ENCODE data around the gene CDK6.

CDK6 gene

DNA sequence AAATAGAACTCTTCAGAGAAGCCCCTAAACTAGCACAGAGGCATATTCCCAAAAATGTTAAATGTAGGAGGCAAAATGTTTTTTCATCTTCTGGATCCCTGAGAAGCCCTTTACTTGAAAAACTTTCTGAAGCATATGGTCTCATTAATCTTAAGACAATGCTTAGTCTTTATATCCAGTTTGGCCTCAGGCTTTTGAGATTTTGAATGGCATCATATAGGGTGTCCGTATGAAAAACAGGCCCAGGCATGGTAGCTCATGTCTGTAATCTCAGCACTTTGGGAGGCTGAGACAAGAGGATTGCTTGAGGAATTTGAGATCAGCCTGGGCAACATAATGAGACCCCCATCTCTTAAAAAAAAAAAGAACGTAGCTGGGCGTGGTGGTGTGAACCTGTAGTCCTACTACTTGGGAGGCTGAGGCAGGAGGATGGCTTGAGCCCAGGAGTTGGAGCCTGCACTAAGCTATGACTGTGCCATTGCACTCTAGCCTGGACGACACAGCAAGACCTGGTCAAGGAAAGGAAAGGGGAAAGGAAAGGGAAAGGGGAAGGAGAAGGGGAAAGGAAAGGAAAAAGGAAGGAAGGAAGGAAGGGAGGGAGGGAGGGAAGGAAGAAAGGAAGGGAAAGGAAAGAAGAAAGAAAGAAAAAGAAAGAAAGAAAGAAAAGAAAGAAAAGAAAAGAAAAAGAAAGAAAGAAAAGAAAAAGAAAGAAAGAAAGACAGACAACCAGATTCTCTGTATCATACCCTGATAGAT is 119.4 kb downstream of the CDK6 start:
- no peak for DNase-seq (ENCODE audit: low read depth)
- TF ChIP-seq, protein P1, sequence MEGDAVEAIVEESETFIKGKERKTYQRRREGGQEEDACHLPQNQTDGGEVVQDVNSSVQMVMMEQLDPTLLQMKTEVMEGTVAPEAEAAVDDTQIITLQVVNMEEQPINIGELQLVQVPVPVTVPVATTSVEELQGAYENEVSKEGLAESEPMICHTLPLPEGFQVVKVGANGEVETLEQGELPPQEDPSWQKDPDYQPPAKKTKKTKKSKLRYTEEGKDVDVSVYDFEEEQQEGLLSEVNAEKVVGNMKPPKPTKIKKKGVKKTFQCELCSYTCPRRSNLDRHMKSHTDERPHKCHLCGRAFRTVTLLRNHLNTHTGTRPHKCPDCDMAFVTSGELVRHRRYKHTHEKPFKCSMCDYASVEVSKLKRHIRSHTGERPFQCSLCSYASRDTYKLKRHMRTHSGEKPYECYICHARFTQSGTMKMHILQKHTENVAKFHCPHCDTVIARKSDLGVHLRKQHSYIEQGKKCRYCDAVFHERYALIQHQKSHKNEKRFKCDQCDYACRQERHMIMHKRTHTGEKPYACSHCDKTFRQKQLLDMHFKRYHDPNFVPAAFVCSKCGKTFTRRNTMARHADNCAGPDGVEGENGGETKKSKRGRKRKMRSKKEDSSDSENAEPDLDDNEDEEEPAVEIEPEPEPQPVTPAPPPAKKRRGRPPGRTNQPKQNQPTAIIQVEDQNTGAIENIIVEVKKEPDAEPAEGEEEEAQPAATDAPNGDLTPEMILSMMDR (IDR thresholded peaks at IDR 0.05; ENCODE audit: low read length, missing control alignments), result no peak
- H3K4me3 ChIP-seq (replicated peaks; ENCODE audit: low read depth, low read length), result no peak overlapping the region

DNA sequence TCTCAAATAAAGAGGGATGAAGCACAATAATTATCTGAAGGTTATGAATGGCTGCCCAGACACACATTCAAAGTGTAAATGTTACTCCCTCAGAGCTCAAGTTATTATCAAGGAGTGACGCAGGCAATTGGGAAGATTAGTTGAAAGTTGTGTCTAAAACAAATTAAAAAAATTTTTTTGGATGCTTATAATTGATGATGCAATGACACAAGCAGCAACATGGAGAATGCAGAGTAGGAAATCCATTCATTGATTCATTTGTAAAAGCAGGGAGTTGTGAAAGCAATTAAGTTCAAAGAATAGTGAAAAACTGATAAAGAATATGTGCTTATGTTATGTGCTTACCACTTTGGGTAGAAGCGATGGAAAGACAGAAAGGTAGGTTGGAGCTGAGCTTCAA is 120.4 kb downstream of the CDK6 start:
- DNase-seq (ENCODE audit: low read depth), result no peak
- TF ChIP-seq, protein P1 (IDR thresholded peaks at IDR 0.05; ENCODE audit: low read length, missing control alignments), result no peak
- H3K4me3 ChIP-seq (replicated peaks; ENCODE audit: low read depth, low read length), result no peak overlapping the region

DNA sequence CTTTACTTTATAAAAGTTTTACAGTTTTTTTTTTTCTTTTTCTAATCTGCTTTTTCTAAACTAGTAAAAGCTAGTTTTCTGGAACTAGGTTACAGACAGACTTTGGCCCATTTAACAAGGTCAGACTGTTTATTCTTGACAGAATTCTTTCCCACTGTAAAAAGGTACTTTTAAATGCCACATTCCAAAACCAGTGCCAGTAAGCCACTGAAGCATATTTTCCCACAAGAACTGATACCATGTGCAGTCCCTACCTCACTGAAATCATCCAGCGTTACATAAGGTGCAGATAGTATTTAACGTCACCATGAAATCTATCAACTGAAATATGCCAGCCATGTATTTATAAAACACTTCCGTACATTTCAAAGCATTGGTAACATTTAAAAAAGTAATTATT is 121.6 kb downstream of the CDK6 start:
- H3K4me3 ChIP-seq (replicated peaks; ENCODE audit: low read depth, low read length), result no peak overlapping the region
- no peak for DNase-seq (ENCODE audit: low read depth)
- TF ChIP-seq, protein P1 (IDR thresholded peaks at IDR 0.05; ENCODE audit: low read length, missing control alignments), result no peak

DNA sequence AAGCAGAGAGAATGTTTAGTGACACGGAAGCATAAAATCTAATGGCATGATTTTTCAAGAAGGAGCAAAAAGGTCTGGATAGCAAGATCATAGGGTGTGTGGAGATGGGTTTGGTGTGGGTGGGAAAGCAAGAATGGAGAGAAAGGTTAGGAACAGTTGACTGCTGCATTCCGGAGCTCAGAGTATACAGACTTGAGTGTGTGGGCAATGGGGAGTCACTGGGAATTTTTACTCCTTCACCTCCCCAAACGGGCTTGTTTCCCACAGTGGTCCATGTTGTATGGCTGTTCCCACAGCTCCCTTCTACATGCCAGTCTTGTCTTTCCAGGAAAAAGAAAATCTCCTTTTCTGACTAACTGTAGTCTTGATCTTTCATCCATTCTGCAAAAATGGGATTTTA is 122.1 kb downstream of the CDK6 start:
- DNase-seq (ENCODE audit: low read depth), result no peak
- TF ChIP-seq, protein P1 (IDR thresholded peaks at IDR 0.05; ENCODE audit: low read length, missing control alignments), result no peak
- no peak overlapping the region for H3K4me3 ChIP-seq (replicated peaks; ENCODE audit: low read depth, low read length)

DNA sequence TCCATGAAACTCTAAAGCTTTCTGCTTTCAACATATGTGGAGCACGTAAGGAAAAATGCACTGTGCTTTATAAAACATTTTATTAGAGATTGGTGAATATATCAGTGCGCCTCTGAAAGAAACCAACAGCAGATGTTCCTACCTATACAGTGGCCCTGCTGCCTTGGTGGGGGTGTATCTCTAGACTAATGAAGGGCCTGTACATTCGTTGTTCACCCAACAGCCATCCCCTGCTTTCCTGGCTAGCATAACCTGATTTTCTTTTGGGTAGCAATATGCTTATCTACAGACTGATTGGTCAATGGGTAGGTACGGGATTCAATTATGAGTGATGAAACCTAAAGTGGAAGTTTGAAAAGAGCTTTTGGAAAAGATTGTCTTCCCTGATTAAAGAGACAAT is 126.5 kb downstream of the CDK6 start:
- no peak overlapping the region for H3K4me3 ChIP-seq (replicated peaks; ENCODE audit: low read depth, low read length)
- TF ChIP-seq, protein P1 (IDR thresholded peaks at IDR 0.05; ENCODE audit: low read length, missing control alignments), result no peak
- DNase-seq (ENCODE audit: low read depth), result no peak

DNA sequence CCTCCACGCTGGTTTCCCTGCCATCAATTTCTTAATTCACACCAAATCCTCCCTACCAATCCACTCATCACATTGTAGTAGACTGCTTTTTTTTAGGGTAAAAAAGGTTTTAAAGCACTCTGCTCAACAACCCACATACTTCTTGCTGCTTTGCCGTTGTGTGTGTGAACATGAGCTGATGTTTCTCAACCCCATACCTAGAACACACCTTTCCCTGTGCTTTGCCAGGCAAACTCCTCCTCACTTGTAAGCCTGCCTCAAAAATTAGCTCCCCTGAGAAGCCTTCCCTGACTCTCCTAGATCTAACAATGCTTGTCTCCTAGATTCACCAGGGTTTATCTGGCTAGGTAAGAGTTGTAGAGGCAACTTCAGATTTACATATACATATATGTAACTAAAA is 127.2 kb downstream of the CDK6 start:
- DNase-seq (ENCODE audit: low read depth), result no peak
- TF ChIP-seq, protein P1 (IDR thresholded peaks at IDR 0.05; ENCODE audit: low read length, missing control alignments), result no peak
- H3K4me3 ChIP-seq (replicated peaks; ENCODE audit: low read depth, low read length), result no peak overlapping the region

Measured in fibroblast of pulmonary artery (primary cell).